Colon (tissue), 2 donors: ENCODE measurements around the gene UCP2.
"Not testable (repeated sequence)": the region's sequence is repeated elsewhere in the genome, so short reads cannot be mapped to it uniquely, and the experiment has no call there.

Source experiments
- FAIRE-seq: peaks from 2 replicates; lab custom pipeline; 2012; peaks lifted over from hg19 to GRCh38; lab: Jason Lieb, UNC
- donor health status: control.
- donor health status: control.

UCP2 gene

DNA sequence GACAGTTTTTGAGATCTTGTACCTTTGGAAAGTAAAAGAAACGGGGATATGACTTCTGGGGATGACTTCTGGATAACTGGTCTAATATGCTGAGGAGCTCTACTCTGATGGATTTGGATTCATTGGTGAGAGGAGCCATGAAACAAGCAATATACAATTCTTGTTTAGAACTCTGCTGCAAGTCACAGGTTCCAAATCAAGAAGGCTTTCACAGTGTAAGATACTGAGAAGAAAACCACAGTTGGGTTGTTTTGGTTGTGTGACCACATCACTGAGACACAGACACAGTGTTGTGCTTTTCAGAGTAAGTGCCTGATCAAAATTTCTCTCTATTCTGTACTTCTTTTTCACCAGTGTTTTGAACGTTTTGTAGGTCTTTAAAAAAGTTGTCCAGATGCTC is 13.1 kb upstream of the UCP2 start:
- no peak for FAIRE-seq

DNA sequence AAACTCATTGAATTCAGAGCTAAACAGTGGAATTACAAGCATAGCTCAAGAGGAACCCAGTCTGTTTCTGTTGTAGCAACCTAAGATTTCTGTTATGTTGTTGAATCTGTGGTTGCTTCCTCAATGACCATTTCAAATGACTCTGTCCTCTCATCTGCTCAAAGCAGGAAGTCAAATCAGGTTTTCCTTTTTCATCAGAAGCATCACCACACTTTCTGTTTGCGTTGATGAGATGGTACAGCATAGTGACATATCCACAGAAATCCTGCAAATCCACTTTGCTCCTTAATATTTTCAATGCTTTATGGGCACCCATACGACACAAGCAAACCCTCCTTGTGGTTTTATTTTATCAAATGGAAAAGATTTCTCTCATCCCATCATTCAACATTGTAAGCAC is 12.6 kb upstream of the UCP2 start:
- no peak for FAIRE-seq

DNA sequence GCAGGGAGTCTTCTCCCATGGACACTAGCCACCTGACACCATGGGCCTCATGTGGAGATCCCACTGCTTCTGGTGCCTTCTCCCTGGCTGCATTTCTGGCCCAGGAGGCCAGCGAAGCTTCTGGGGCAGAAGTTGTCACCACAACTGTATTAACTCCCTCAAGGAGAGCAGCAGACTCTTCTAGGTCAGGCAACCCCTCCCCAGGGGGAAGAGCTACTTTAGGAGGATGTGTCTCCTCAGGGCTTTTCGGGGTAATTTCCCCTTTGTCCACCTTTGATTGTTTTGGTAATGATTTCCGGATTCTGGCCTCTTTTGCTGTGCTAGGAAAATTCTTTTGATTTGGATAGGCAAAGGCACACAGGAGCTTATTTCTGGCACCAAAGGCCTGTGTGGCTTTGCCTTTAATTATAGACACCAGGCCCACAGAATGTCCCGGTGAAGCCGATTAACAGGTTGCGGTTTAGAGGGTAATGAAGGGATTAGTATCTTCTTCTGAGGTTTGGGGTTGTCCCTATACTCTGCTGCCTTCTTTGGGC is 8.9 kb upstream of the UCP2 start:
- no peak for FAIRE-seq

DNA sequence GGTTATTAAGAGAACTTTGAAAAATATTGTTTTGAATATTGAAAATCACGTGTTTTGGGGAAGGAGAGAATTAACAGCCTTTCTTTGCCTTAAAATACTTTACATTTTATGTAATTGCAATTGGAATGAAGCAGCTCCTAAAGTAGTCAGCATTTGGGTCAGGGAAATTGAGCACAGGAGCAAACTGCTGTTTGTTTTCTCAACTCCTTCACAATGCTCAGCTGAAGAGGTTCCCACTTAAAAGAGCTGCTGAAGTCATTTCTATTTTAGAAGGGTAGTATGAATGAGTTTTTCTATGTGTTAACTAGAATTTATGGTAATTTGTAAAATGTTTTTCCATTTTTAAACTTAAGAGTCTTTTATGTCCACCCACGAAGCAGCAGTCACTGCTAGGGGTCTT is 8.1 kb upstream of the UCP2 start:
- no peak for FAIRE-seq

DNA sequence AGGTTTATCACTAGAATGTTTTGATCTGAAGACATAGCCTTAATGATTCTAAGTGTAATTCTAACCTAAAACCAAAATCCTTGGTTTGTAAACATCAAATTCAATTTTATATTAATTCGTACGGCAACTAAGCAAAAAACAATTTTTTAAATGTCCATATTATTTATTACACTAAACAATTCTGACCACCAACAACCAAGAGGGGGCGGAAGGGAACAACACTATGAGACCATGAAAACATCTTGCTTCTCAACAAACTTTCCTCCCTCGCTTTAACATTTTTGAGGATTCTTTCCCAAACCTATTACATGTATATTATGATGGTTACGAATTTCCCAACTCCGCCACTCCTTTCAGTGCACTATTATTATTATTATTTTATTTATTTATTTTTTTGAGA is 6.5 kb upstream of the UCP2 start:
- no peak for FAIRE-seq

DNA sequence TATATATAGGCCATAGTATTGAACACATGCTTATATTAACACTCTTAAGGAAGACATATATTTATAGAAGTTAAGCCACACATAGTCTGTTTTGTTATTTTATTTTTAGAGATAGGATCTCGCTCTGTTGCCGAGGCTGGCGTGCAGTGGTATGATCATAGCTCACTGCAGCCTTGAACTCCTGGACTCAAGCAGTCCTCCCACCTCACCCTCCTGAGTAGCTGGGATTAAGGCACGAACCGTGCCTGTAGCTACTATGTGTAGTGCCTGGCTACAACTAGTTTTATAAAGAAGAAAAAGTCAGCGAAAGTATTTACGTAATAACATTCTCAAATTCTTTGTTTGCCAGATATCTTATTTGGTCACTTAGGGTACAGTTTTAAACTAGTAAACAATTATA is 5.6 kb upstream of the UCP2 start:
- no peak for FAIRE-seq

DNA sequence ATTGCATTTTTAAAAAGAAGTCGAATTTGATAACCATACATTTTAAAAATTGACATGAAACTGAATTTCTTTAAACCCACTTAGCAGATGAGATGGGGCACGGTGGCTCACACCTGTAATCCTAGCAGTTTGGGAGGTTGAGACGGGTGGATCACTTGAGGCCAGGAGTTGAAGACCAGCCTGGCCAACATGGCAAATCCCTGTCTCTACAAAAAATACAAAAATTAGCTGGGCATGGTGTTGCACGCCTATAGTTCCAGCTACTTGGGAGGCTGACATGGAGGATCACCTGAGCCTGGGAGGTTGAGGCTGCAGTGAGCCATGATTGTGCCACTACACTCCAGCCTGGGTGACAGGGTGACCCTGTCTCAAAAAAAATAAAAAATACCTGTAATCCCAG is 3.0 kb upstream of the UCP2 start:
- not testable (repeated sequence) for FAIRE-seq

DNA sequence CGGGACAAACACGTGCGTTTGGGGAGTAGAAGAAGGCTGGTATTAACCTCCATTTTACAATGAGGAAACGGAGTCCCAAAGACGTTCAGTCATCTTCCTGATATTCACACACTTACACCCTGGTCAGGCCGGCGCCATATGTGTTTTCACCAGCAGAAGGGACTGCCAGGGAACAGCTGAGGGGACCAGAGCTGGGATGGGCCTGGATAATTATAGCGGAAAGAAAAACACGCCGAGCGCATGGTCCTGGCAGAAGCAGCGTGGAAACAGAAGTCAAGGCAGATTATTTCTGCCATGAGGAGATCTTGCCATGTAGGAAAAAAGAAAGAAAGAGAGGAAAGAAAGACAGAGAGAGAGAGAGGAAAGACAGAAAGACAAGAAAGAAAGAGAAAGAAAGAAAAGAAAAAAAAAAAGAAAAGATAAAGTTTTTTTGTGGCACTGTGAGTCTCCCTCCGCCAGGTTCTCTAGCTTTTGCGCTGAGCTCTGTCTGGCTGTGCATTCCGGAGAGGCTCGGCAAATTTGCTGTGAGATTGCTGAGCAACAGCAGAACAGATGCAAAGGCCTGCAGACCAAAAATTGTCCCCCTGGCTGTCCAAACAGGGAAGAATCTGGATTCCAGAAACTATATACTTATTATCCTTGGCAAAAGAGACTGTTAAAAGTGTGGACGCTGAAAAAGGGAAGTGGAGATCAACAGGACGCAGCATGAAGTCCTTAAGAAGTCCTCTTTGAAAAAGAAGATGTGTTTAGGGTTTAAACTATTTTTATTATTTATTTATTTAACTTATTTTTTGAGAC is 1.3 kb upstream of the UCP2 start:
- FAIRE-seq = no peak

DNA sequence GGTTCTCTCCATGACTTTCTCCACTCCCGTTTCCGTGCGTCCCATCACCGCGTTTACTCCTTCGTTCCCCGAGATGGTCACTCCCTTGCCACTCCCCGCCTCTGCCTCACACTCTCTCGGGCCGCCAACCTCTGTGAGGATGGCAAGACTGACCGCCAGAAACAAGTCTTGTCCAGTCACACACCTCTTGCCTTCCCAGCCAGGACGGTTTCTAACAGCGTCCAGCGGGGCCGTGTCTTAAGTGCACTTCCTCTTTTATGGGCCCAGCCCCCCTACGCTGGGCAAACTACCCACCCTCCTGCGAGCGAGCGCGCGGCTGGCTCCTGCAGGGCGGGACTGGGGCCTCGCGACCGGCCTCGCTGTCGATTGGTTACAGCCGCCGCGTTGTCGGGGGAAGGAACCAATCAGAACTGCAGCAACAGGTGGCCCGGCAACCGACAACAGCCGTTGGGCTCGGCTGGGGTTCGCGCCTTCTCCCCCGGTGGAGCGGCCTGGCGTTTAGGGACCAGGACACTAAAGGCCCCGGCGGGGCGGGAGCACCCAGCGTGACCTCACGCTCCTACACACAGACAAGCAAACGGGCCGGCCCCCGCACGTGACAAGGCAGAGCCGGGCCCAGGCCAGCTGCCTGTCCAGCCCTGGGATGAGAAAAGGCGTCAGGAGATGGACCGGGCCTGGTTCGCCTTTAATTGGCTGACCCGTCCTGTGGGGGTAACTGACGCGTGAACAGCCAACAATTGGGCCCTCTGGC is 522 bp upstream of the UCP2 start:
- FAIRE-seq = no peak

DNA sequence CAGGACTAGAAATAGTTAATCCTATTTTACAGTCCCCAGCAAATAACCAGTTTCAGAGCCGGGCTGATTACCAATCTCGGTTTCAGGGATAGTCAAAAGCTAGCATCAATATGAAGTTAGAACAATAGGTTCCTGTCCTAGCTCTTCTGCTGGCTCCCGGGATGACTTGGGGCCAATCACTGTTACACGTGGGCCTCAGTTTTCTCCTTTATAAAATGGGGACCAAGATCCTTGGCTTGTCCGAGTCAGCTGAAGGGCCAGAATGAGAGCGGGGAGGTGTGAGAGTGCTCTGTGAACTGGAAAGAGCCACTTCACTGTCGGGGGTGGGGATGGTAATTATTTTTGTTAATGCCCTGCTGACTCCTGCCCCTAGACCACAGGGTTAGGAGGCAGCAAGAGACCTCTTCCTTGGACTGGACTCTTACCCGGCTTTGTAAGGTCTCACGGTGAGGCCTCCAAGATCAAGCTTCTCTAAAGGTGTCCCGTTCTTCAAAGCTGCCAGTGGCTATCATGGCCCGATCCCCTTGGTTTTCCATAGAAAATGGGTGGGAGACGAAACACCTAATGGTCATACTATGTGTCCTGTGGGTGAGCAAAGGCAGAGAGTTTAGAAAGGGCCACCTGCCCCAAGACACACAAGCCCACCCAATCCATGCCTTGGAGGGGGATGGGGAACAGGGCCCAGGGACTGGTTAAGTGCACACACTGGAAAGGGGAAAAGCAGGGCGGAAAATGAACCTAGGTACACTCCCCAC is 1.4 kb downstream of the UCP2 start:
- FAIRE-seq = no peak

DNA sequence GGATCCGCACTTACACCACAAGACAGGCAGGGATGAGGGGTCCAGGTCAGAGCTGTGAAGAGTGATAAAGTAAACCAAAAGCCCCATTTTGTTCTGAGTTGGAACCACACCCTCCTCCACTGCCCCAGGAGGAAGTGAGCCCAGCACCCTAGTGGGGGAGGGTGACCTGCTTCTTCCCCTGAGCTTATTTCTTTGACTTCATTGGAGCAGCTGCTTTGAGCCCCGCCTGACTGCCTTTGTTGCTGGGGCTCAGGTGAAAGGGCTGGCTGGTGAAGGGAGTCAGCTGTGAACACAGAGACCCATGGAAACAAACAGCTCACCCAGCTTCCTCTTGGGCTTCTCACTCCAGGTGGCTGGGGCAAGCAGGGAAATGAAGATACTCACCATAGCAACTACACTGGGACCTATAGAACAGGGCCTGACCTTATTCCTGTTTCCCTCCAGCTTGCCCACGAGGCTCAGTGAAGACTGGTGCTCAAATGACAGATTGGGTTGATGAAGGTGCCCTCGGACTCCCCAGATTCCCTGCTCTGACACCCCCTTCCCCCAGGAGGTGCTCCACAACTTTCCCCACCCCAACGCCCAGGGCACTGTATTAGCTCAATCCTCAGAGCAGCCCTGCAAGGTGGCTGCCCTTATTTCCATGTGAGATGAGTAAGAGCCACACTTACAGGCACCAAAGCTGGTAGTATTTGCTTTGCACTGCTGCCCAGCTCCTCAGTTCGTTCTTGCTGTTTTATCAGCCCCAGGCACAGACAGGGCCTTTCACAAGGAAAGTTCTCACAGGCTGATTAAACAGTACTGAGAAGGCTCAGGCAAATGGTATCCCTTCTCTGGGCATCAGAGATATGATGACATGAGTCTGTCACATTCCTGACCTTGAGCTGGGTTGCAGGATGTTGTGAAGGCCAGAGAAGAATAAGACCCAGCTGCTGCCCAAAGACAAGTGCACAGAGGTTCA is 2.4 kb downstream of the UCP2 start:
- no peak for FAIRE-seq

DNA sequence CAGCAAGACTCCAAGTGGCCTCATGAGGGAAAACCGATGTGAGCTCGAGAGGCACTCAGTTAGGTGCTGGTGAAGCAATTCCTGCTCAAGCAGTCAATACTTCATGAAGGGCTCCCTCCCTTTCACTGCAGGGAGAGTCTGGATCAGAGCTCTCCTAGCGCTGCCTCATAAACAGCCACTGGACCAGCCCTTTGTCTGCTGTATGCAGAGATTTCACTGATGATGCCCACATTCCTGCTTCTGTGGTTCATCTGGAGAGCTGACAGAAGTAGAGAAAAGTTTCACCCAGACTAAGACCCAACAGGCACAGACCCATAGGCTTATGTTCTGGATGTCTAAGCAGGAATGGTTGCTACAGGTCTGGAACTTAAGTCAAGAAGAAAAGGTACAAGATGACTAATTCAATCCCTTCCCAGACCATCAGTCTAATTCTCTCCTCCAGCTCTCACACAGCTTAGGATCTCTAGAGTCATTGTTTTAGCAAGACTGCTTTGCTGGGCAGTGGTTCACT is 4.0 kb downstream of the UCP2 start:
- no peak for FAIRE-seq

DNA sequence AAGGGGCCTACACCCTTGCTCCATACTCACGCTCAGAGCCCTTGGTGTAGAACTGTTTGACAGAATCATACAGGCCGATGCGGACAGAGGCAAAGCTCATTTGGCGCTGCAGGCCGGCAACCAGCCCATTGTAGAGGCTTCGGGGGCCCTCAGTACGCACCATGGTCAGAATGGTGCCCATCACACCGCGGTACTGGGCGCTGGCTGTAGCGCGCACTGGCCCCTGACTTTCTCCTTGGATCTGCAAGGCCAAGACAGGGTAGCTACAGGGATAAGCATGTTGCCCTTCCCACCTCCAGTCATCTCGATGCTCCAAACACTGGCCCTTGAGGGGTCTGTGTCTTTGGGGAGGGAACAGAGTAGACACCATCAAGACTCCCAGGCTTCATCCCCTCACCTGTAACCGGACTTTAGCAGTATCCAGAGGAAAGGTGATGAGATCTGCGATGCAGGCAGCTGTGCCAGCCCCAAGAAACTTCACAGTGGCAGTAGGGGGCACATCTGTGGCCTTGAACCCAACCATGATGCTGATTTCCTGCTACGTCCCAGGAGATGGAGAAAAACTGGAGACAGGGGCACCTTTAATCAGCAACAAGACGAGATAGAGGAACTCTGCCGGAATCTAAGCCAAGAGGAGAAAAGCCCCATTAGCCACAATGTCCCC is 4.7 kb downstream of the UCP2 start:
- no peak for FAIRE-seq

DNA sequence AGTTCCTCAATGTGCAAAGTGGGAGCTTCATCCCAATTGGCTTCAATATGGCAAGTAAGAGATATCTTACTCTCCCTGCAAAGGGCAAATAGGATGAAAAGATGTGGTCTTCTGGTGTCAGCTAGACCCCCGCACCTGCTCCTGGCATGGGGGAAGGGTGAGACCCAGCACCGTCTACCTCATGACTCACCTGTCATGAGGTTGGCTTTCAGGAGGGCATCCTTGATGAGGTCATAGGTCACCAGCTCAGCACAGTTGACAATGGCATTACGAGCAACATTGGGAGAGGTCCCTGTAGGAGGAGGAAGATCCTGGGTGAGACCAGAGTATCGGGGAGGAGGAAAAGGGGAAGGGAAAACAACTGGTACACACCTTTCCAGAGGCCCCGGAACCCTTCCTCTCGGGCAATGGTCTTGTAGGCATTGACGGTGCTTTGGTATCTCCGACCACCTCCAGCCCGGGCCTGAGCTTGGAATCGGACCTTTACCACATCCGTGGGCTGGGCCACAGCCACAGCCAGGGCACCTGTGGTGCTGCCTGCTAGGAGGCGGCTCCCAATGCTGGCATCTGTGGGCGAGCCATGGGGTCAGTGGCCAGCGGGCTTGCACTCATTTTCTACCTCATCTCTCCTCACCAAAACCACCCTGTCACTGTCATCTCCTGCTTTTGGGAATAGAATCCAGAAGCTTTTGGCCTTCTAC is 6.0 kb downstream of the UCP2 start:
- FAIRE-seq = no peak

- no peak for FAIRE-seq
These were observed 7.2 kb downstream of the UCP2 start for GRCh38 chr11:73975479-73975757.

GRCh38 chr11:73974604-73975478 is 7.8 kb downstream of the UCP2 start:
- FAIRE-seq = no peak

DNA sequence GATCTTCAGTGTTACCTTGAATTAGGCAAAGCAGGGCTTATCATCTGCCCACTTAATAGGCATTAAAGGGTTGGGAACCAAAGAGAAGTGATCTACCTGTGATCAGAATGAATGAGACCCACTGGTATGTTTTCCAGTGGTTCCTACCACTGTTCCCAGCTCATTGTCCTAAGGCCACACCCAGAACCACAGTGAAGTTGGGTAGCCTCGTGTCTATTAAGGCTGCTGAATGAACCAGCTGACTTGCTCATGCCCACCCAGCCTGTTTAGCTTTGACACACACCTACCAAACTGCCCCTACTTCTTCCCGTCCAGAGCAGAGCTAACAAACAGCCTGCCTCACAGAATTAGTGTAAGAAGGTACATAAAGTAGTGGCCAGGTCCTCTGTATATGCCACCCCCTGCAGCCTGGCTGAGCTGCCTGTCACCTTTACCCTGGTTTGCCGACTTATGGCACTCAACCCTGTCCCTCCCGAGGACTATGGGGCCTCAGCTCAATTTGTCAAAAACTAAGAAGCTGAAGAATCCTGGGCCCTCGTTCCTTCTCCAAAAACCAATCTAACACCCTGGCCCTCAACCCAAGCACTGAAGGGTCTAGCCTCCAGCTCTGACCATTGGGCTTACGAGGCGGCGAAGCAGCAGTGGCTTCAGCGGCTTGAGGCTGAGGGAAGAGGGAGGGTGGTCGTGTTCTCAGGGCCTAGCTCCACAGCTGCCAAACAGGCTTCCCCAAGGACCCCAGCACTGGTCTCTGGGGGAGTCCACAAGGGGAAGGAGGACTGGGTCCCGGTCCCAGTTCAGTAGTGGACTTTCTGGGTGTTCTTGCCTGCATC is 9.8 kb downstream of the UCP2 start:
- no peak for FAIRE-seq

GRCh38 chr11:73972187-73972586 is 10.5 kb downstream of the UCP2 start:
- no peak for FAIRE-seq
